Activated CD8-positive, alpha-beta T cell treated with anti-CD3 and anti-CD28 coated beads, Interleukin-2, amount 10 ng/mL, durations not matched to agents 7 days and 5 days (primary cell): ENCODE measurements around the gene UBL4A. TPM values are rescaled to one million over a fixed set of nuclear protein-coding genes. Genes with fewer than 3 reads are reported as not detected.
A peak's percentile ranks its signal among the peaks of the same experiment; 100 is the strongest.

ENCODE experiments used
- ATAC-seq: fragments of 150-1000 bp; cut with Tn5 transposase; one replicate; pipeline ENCODE4 v1.10.0; 2021; ENCODE audit warnings: moderate library complexity
- CTCF ChIA-PET: fragments of 350-600 bp; sonication (Branson Sonifier 250); formaldehyde crosslinking; loops from one replicate; lab custom pipeline; 2021; ENCODE audit warnings: antibody characterized with exemption; lab: Charles Lee
- POLR2A ChIA-PET: fragments of 350-600 bp; sonication (Branson Sonifier 250); formaldehyde crosslinking; loops from one replicate; lab custom pipeline; 2021; ENCODE audit warnings: antibody characterized with exemption; lab: Charles Lee
- DNase-seq: peaks from one replicate; pipeline ENCODE4 v3.0.0-alpha.2; 2020
- H3K27ac Mint-ChIP-seq: one replicate; pipeline ENCODE4 v1.8.0; 2021; ENCODE audit warnings: mild to moderate bottlenecking, mixed read lengths
- H3K27me3 Mint-ChIP-seq: one replicate; pipeline ENCODE4 v1.8.0; 2021; ENCODE audit warnings: low read depth, mixed read lengths
- H3K36me3 Mint-ChIP-seq: one replicate; pipeline ENCODE4 v1.8.0; 2021; ENCODE audit warnings: low read depth, mixed read lengths
- H3K4me1 Mint-ChIP-seq: one replicate; pipeline ENCODE4 v1.8.0; 2021; ENCODE audit warnings: low read depth, mixed read lengths
- H3K4me3 Mint-ChIP-seq: one replicate; pipeline ENCODE4 v1.8.0; 2021; ENCODE audit warnings: mild to moderate bottlenecking, mixed read lengths
- H3K9me3 Mint-ChIP-seq: one replicate; pipeline ENCODE4 v1.8.0; 2022; ENCODE audit warnings: mixed read lengths; ENCODE audit not compliant: insufficient read depth
- total RNA-seq, 2 experiments: library from RNA; stranded (reverse); gene quantifications; one replicate each; pipeline ENCODE4 v1.2.3, GENCODE V29; 2021

The UBL4A gene
- total RNA-seq, 2 experiments from 2014 or later = 52.1 to 54.0 TPM

DNA sequence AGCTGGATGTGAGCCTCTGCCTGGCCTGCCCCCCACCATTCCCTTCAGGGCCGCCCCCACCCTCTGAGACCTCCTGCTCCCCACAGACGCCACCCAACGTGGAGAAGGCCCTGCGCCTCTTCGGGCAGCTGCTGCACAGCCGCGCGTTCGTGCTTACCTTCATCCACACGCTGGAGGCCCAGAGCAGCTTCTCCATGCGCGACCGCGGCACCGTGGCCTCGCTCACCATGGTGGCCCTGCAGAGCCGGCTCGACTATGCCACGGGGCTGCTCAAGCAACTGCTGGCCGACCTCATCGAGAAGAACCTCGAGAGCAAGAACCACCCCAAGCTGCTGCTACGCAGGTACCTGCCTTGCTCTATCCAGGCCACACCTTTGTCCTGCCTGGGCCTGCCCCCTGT, 18.2 kb downstream of the UBL4A start:
- Mint-ChIP-seq H3K9me3 (no peaks in the 10 kb centered on the region), H3K27me3 (no peaks in the 10 kb centered on the region), H3K4me3 (no peak overlapping the region), H3K27ac (no peak overlapping the region), H3K36me3 (peaks cover 13% of the 10 kb centered on the region), H3K4me1 (no peaks in the 10 kb centered on the region)
- ChIA-PET CTCF (no interaction called here), POLR2A (interaction anchor here (0.5 kb wide), 1 partner anchor 172 kb away, joined by 3 read pairs; no protein-coding TSS in a partner anchor)
- ATAC-seq (no peak), DNase-seq (no peak)

DNA sequence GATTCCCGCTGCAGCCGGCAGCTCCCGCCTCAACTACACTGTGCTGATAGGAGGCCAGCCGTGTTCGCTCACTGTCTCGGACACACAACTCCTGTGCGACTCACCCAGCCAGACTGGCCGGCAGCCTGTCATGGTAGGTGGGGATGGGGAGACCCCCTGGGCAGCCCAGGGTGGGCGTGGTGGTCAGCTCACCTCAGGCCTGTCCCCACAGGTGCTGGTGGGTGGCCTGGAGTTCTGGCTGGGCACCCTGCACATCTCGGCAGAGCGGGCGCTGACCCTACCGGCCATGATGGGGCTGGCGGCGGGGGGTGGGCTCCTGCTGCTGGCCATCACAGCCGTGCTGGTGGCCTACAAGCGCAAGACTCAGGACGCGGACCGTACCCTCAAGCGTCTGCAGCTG, 18.9 kb downstream of the UBL4A start:
- POLR2A ChIA-PET = interaction anchor here (0.5 kb wide), 1 partner anchor 171 kb away, joined by 3 read pairs; no protein-coding TSS in a partner anchor

DNA sequence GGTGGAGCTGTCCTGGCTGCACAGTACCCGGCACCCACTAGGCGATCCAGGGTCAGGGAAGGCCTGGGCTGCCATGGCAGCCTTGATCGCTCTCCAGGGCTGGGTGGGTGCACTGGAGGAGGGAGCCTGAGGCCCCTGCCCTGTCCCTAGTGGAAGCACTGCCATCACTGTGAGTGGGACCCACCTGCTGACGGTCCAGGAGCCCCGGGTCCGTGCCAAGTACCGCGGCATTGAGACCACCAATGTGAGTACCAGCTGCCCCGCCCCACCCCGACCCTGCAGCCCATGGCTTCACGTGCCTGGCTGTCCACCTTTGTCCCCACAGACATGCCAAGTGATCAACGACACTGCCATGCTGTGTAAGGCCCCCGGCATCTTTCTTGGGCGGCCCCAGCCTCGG, 19.5 kb downstream of the UBL4A start:
- ATAC-seq = no peak
- H3K27ac Mint-ChIP-seq = no peak overlapping the region
- H3K4me3 Mint-ChIP-seq = no peak overlapping the region
- ChIA-PET POLR2A (no interaction called here), CTCF (no interaction called here)
- no peak for DNase-seq
- no peaks in the 10 kb centered on the region for H3K4me1 Mint-ChIP-seq
- no peaks in the 10 kb centered on the region for H3K9me3 Mint-ChIP-seq
- no peaks in the 10 kb centered on the region for H3K27me3 Mint-ChIP-seq
- H3K36me3 Mint-ChIP-seq = peaks cover 11% of the 10 kb centered on the region

More for the DNA sequence above, 18.9 kb downstream of the UBL4A start:
- H3K27ac Mint-ChIP-seq = no peak overlapping the region
- peaks cover 13% of the 10 kb centered on the region for H3K36me3 Mint-ChIP-seq
- no peak for ATAC-seq
- no peak for DNase-seq
- CTCF ChIA-PET = no interaction called here
- H3K27me3 Mint-ChIP-seq = no peaks in the 10 kb centered on the region
- no peak overlapping the region for H3K4me3 Mint-ChIP-seq
- no peaks in the 10 kb centered on the region for H3K4me1 Mint-ChIP-seq
- no peaks in the 10 kb centered on the region for H3K9me3 Mint-ChIP-seq

DNA sequence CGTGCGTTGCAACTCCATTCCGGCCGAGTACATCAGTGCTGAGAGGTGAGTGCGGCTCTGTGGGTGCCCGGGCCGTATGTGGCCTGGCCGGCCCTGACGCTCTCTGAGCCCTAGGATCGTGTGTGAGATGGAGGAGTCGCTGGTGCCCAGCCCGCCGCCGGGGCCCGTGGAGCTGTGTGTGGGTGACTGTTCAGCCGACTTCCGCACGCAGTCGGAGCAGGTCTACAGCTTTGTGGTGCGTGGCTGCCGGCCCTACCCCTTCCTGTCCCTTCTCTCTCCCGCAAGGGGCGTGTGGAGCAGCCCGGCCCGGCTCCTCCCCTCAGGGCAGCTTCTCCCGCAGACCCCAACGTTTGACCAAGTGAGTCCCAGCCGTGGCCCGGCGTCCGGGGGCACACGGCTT, 20.4 kb downstream of the UBL4A start:
- ChIA-PET POLR2A (no interaction called here), CTCF (no interaction called here)
- no peaks in the 10 kb centered on the region for H3K27me3 Mint-ChIP-seq
- peaks cover 7% of the 10 kb centered on the region for H3K4me1 Mint-ChIP-seq
- no peak overlapping the region for H3K4me3 Mint-ChIP-seq
- H3K36me3 Mint-ChIP-seq = peaks cover 18% of the 10 kb centered on the region
- DNase-seq (no peak), ATAC-seq (no peak)
- H3K27ac Mint-ChIP-seq = no peak overlapping the region
- H3K9me3 Mint-ChIP-seq = no peaks in the 10 kb centered on the region

DNA sequence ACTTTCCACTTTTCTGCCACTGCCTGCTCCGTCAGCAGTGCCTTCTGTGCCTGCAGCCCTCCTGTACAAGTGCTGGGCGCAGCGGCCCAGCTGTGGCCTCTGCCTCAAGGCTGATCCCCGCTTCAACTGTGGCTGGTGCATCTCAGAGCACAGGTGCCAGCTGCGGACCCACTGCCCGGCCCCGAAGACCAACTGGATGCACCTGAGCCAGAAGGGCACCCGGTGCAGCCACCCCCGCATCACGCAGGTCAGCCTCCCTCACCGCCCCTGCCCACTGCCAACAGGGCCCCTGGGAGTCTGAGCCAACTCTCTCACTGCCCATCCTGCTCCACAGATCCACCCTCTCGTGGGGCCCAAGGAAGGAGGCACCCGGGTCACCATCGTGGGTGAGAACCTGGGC, 20.8 kb downstream of the UBL4A start:
- H3K4me3 Mint-ChIP-seq = no peak overlapping the region
- H3K27ac Mint-ChIP-seq = no peak overlapping the region
- ChIA-PET CTCF (no interaction called here), POLR2A (no interaction called here)
- H3K4me1 Mint-ChIP-seq = peaks cover 12% of the 10 kb centered on the region
- DNase-seq (no peak), ATAC-seq (no peak)
- H3K9me3 Mint-ChIP-seq = no peaks in the 10 kb centered on the region
- H3K36me3 Mint-ChIP-seq = peaks cover 20% of the 10 kb centered on the region
- no peaks in the 10 kb centered on the region for H3K27me3 Mint-ChIP-seq

DNA sequence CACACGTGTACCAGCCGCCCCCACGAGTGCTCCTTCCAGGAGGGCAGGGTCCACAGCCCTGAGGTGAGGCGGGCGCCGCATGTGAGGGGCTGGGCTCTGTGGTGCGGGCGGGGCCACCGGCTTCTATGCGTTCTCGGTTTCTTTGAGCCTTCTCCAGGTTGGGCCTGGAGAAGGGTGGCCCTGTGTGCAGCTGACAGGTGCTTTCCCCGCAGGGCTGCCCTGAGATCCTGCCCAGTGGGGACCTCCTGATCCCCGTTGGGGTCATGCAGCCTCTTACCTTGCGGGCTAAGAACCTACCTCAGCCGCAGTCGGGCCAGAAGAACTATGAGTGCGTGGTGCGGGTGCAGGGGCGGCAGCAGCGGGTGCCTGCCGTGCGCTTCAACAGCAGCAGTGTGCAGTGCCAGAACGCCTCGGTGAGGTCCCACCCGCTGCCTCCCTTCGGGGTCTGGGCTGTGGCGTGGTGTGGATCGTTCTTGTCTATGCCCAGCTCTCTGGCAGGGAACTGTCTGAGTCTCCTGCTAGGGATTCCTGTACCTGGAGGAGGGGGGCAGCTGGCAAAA, 21.5 kb downstream of the UBL4A start:
- Mint-ChIP-seq H3K27ac (no peak overlapping the region), H3K4me3 (no peak overlapping the region)
- POLR2A ChIA-PET = no interaction called here

DNA sequence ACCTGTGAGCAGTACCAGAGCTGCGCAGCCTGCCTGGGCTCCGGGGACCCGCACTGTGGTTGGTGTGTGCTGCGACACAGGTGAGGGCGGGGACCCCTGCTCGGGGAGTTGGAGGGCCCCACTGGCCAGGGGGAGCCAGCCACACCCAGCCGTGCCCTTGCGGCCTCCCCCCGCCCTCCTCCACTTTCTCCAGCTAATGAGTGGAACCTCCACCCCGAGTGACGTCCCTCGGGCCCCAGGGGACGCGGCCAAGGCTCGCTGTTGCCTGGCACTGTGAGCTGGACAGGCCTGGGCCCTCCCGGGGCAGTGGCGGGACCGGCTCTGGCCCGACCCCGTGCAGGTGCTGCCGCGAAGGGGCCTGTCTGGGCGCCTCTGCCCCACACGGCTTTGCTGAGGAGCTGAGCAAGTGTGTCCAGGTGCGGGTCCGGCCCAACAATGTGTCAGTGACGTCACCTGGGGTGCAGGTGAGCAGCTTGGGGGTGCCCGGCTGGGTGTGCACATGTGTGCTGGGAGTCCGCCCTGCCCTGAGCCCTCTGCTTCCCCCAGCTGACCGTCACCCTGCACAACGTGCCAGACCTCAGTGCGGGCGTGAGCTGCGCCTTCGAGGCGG, 22.7 kb downstream of the UBL4A start:
- no peaks in the 10 kb centered on the region for H3K27me3 Mint-ChIP-seq
- POLR2A ChIA-PET = no interaction called here
- no peak overlapping the region for H3K4me3 Mint-ChIP-seq

More for the DNA sequence above, 21.5 kb downstream of the UBL4A start:
- Mint-ChIP-seq H3K4me1 (peaks cover 13% of the 10 kb centered on the region), H3K27me3 (no peaks in the 10 kb centered on the region), H3K9me3 (no peaks in the 10 kb centered on the region), H3K36me3 (peaks cover 16% of the 10 kb centered on the region)
- CTCF ChIA-PET = no interaction called here
- no peak for ATAC-seq
- DNase-seq = no peak

DNA sequence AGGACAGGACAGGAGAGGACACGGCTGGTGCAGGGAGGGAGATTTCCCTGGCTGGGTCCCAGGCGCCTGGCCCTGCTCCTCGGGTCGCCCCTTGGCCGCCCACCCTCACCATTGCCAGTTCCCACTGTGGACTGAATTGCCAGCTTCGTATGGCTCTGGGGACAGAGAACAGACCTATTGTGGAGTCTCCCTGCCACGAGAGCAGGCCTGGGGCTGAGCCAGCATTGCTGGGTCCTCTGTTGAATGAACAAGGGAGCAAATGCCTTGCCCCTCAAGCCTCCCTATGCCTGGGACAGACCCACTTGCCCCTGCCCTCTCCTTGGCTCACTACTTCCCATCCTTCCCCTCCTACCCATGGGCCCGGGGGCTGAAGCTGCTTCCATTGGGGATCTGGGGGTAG, 24.0 kb downstream of the UBL4A start:
- Mint-ChIP-seq H3K27me3 (no peaks in the 10 kb centered on the region), H3K4me1 (peaks cover 15% of the 10 kb centered on the region), H3K9me3 (no peaks in the 10 kb centered on the region), H3K4me3 (no peak overlapping the region), H3K36me3 (peaks cover 16% of the 10 kb centered on the region), H3K27ac (no peak overlapping the region)
- ChIA-PET POLR2A (no interaction called here), CTCF (no interaction called here)
- no peak for ATAC-seq
- DNase-seq = no peak

More for the DNA sequence above, 22.7 kb downstream of the UBL4A start:
- no peak for DNase-seq
- H3K4me1 Mint-ChIP-seq = peaks cover 13% of the 10 kb centered on the region
- H3K36me3 Mint-ChIP-seq = peaks cover 16% of the 10 kb centered on the region
- H3K27ac Mint-ChIP-seq = no peak overlapping the region
- no peaks in the 10 kb centered on the region for H3K9me3 Mint-ChIP-seq
- ATAC-seq = no peak
- CTCF ChIA-PET = no interaction called here

DNA sequence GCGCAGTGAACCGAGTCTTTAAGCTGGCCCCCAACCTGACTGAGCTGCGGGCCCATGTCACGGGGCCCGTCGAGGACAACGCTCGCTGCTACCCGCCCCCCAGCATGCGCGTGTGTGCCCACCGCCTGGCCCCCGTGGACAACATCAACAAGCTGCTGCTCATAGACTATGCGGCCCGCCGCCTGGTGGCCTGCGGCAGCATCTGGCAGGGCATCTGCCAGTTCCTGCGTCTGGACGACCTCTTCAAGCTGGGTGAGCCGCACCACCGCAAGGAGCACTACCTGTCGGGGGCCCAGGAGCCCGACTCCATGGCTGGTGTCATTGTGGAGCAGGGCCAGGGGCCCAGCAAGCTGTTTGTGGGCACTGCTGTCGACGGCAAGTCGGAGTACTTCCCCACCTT, 26.1 kb downstream of the UBL4A start:
- ATAC-seq = no peak
- H3K27me3 Mint-ChIP-seq = no peaks in the 10 kb centered on the region
- ChIA-PET POLR2A (no interaction called here), CTCF (no interaction called here)
- H3K27ac Mint-ChIP-seq = no peak overlapping the region
- H3K4me3 Mint-ChIP-seq = peak overlapping the region; percentile 80
- peaks cover 18% of the 10 kb centered on the region for H3K4me1 Mint-ChIP-seq
- H3K36me3 Mint-ChIP-seq = peaks cover 11% of the 10 kb centered on the region
- H3K9me3 Mint-ChIP-seq = no peaks in the 10 kb centered on the region
- no peak for DNase-seq

DNA sequence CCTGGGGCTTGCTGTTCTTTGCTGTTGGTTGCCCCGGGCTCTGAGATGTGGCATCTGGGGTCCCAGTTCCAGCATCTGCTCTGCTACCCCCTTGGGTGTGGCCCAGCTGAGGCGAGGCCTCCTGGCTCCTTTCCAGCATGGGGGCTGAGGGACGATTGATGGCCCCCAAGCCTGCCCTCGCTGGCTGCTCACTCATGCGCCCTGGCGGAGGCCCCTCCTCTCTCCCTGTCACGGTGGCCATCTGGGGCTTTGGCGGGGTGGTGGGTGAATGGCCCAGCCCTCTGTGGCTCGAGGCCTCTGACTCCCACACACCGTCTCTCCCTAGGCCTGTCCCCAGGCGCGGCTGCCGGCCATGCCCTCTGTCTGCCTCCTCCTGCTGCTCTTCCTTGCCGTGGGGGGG, 26.6 kb downstream of the UBL4A start:
- POLR2A ChIA-PET = interaction anchor here (1.2 kb wide), 1 partner anchor 31 kb away, joined by 3 read pairs; the partner anchor contains the start of gene ATP6AP1
- Mint-ChIP-seq H3K4me3 (peak overlapping the region; percentile 80), H3K9me3 (no peaks in the 10 kb centered on the region), H3K36me3 (peaks cover 9% of the 10 kb centered on the region), H3K4me1 (peaks cover 18% of the 10 kb centered on the region), H3K27me3 (no peaks in the 10 kb centered on the region), H3K27ac (no peak overlapping the region)
- CTCF ChIA-PET = interaction anchor here (1.0 kb wide), 1 partner anchor 29 kb away, joined by 3 read pairs; no protein-coding TSS in a partner anchor
- DNase-seq (no peak), ATAC-seq (no peak)

DNA sequence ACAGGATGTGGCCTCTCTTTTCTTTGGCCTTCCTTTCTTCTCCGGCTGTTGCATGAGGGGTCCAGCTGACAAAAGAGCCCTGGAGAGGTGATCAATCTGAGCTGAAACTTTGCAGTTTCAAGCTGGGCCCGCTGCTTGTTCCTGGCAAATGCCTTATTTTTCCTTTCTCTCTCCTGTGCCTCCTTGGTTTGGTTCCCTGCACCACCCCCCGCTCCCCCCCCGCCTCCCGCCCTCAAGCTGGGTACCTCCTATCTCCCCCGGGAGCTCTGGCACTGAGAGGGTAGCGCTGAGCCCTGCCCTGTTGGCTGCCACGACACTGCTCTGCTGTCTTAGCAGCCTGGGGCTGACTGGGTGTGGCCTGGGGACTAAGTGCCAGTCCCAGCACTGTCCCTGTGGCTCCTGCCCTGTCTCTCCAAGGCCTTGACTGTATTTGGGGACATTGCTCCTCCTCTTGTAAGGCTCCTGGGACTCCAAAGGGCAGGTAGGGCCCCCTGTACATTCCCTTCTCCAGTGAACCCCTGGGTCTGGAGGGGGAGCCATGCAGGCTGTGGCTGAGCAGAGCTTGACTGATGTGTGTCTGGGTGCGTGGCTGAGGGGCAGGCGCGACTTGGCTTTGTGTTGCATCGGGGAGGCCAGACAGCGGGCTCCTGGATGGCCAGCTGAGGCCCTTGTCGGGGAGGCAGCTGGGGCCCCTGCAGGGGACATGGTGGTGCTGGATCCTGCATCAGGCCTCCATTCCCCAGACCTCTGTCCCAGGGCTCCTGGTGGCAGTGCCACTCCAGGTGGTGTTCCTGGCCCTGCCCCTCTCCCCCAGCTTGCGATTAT, 27.2 kb downstream of the UBL4A start:
- ATAC-seq = peak; percentile 50
- Mint-ChIP-seq H3K36me3 (peaks cover 9% of the 10 kb centered on the region), H3K27me3 (no peaks in the 10 kb centered on the region), H3K9me3 (no peaks in the 10 kb centered on the region), H3K27ac (peak overlapping the region; percentile 69), H3K4me3 (peak overlapping the region; percentile 80), H3K4me1 (peaks cover 18% of the 10 kb centered on the region)
- DNase-seq = peak; percentile 31
- POLR2A ChIA-PET = interaction anchor here (0.9 to 1.4 kb wide), 4 partner anchors 18 to 48 kb away, joined by 3 to 7 read pairs (median 4); partner anchors contain the start of genes ATP6AP1 and TAFAZZIN
- CTCF ChIA-PET = interaction anchor here (0.8 to 1.0 kb wide), 2 partner anchors 30 to 68 kb away, joined by 3 read pairs; no protein-coding TSS in a partner anchor
